Trophoblast cell (in vitro differentiated cells and primary cell): ENCODE measurements around the gene NOC2L.
A peak's percentile ranks its signal among the peaks of the same experiment; 100 is the strongest.

Source experiments
- DNase-seq, 2 donors: peaks; one replicate each; pipeline ENCODE4 v3.0.0-alpha.2; 2016
- H2AFZ ChIP-seq: 2 replicates; pipeline ENCODE4 v1.6.1; 2013; ENCODE audit warnings: low read length, moderate library complexity, mild to moderate bottlenecking; ENCODE audit not compliant: insufficient read depth, poor library complexity
- H2AK5ac ChIP-seq: 2 replicates; pipeline ENCODE4 v1.6.1; 2013; ENCODE audit warnings: mild to moderate bottlenecking, low read length
- H2BK120ac ChIP-seq: 2 replicates; pipeline ENCODE4 v1.6.1; 2013; ENCODE audit warnings: low read length, mild to moderate bottlenecking, moderate library complexity; ENCODE audit not compliant: insufficient read depth, poor library complexity
- H2BK12ac ChIP-seq: 2 replicates; pipeline ENCODE4 v1.6.1; 2013; ENCODE audit warnings: mild to moderate bottlenecking, low read length, moderate library complexity
- H2BK5ac ChIP-seq: 2 replicates; pipeline ENCODE4 v1.6.1; 2013; ENCODE audit warnings: low read length, low read depth, moderate library complexity, mild to moderate bottlenecking; ENCODE audit not compliant: poor library complexity
- H3K14ac ChIP-seq: 2 replicates; pipeline ENCODE4 v1.6.1; 2013; ENCODE audit warnings: mild to moderate bottlenecking, low read length
- H3K18ac ChIP-seq: 2 replicates; pipeline ENCODE4 v1.6.1; 2013; ENCODE audit warnings: mild to moderate bottlenecking, low read length
- H3K23ac ChIP-seq: 2 replicates; pipeline ENCODE4 v1.6.1; 2013; ENCODE audit warnings: low read length
- H3K27ac ChIP-seq: 2 replicates; pipeline ENCODE4 v1.5.1; 2013; ENCODE audit warnings: low read depth, mild to moderate bottlenecking, inconsistent platforms, low read length, moderate library complexity
- H3K27me3 ChIP-seq: 2 replicates; pipeline ENCODE4 v1.6.1; 2013; ENCODE audit warnings: inconsistent platforms, mild to moderate bottlenecking, low read length, moderate library complexity; ENCODE audit not compliant: insufficient read depth
- H3K36me3 ChIP-seq, 2 experiments: 1 replicate in 1 of 2; 2 replicates in 1 of 2; pipeline ENCODE4 v1.6.1; 2013; ENCODE audit warnings: low read length in 2 of 2, mild to moderate bottlenecking in 2 of 2, moderate library complexity in 1 of 2; ENCODE audit not compliant: insufficient read depth in 2 of 2, control insufficient read depth in 1 of 2
- H3K4ac ChIP-seq: 2 replicates; pipeline ENCODE4 v1.6.1; 2013; ENCODE audit warnings: low read depth, mild to moderate bottlenecking, low read length, moderate library complexity
- H3K4me1 ChIP-seq, 2 experiments: 1 replicate in 1 of 2; 2 replicates in 1 of 2; pipeline ENCODE4 v1.6.1; 2013; ENCODE audit warnings: low read length in 2 of 2, mild to moderate bottlenecking in 2 of 2, moderate library complexity in 1 of 2; ENCODE audit not compliant: insufficient read depth in 2 of 2, control insufficient read depth in 1 of 2
- H3K4me2 ChIP-seq: 2 replicates; pipeline ENCODE4 v1.6.1; 2013; ENCODE audit warnings: inconsistent platforms, mild to moderate bottlenecking, low read length, moderate library complexity
- H3K4me3 ChIP-seq: 2 replicates; pipeline ENCODE4 v1.5.1; 2013; ENCODE audit warnings: mild to moderate bottlenecking, low read depth, low read length, inconsistent platforms
- H3K79me1 ChIP-seq: one replicate; pipeline ENCODE4 v1.6.1; 2013; ENCODE audit warnings: low read length
- H3K79me2 ChIP-seq: 2 replicates; pipeline ENCODE4 v1.6.1; 2013; ENCODE audit warnings: low read length, mild to moderate bottlenecking; ENCODE audit not compliant: control insufficient read depth, insufficient read depth, poor library complexity
- H3K9ac ChIP-seq: 2 replicates; pipeline ENCODE4 v1.6.1; 2013; ENCODE audit warnings: mild to moderate bottlenecking, low read length
- H3K9me3 ChIP-seq: 2 replicates; pipeline ENCODE4 v1.6.1; 2013; ENCODE audit warnings: low read depth, mild to moderate bottlenecking, control low read depth, inconsistent platforms, low read length; ENCODE audit not compliant: insufficient read depth
- H4K12ac ChIP-seq: 2 replicates; pipeline ENCODE4 v1.6.1; 2013; ENCODE audit warnings: low read depth, mild to moderate bottlenecking, low read length, moderate library complexity
- H4K8ac ChIP-seq: 2 replicates; pipeline ENCODE4 v1.6.1; 2013; ENCODE audit warnings: low read depth, mild to moderate bottlenecking, low read length, moderate library complexity
- H4K91ac ChIP-seq: one replicate; pipeline ENCODE4 v1.6.1; 2013; ENCODE audit warnings: low read depth, mild to moderate bottlenecking, low read length, moderate library complexity
- WGBS: extraction: QIAGEN DNeasy Blood & Tissue Kit; methylation state at CpG from one replicate; pipeline ENCODE4 v1.1.7; 2013; ENCODE audit warnings: missing lambda C conversion rate; ENCODE audit not compliant: insufficient read length, insufficient coverage; ENCODE audit errors: extremely low coverage; 5-methylcytosine and 5-hydroxymethylcytosine counted together

The NOC2L gene

GRCh38 chr1:941015-941587, 18.0 kb downstream of the NOC2L start:
- peaks cover 4% of the 10 kb centered on the region for H3K79me2 ChIP-seq
- peak overlapping the region; percentile 94 for H4K91ac ChIP-seq
- H2BK5ac ChIP-seq = peak overlapping the region; percentile 37
- peak overlapping the region; percentile 66 for H3K4me2 ChIP-seq
- H3K4ac ChIP-seq = peak overlapping the region; percentile 71
- WGBS = no CpG with 5 or more reads among the region's 36 CpGs
- no peak for DNase-seq
- peaks cover 26% of the 10 kb centered on the region for H3K79me1 ChIP-seq
- peak overlapping the region; percentile 86 for H4K8ac ChIP-seq
- H3K9ac ChIP-seq = no peak overlapping the region
- H3K14ac ChIP-seq = peak overlapping the region; percentile 95
- H2AFZ ChIP-seq = peak overlapping the region; percentile 24
- H3K18ac ChIP-seq = peak overlapping the region; percentile 27
- H4K12ac ChIP-seq = peak overlapping the region; percentile 82
- peak overlapping the region; percentile 24 for H3K4me3 ChIP-seq
- no peaks in the 10 kb centered on the region for H3K9me3 ChIP-seq
- H2BK12ac ChIP-seq = peak overlapping the region; percentile 27
- H3K4me1 ChIP-seq = peaks cover 41 to 42% of the 10 kb centered on the region in 2 experiments
- peak overlapping the region; percentile 65 for H2BK120ac ChIP-seq
- peak overlapping the region; percentile 90 for H2AK5ac ChIP-seq
- peaks cover 2% of the 10 kb centered on the region for H3K27me3 ChIP-seq
- no peak overlapping the region for H3K23ac ChIP-seq
- peaks cover 21 to 24% of the 10 kb centered on the region in 2 experiments for H3K36me3 ChIP-seq
- H3K27ac ChIP-seq = peak overlapping the region; percentile 64

GRCh38 chr1:940107-941014, 18.7 kb downstream of the NOC2L start:
- Histone ChIP-seq H3K4me1 (peaks cover 41 to 44% of the 10 kb centered on the region in 2 experiments), H3K14ac (peak overlapping the region; percentile 95), H4K8ac (peak overlapping the region; percentile 86), H2BK12ac (peak overlapping the region; percentile 74), H2BK5ac (peak overlapping the region; percentile 75), H3K9ac (no peak overlapping the region), H3K9me3 (peaks cover 2% of the 10 kb centered on the region), H3K18ac (peak overlapping the region; percentile 90), H3K4ac (peak overlapping the region; percentile 71), H3K27ac (peak overlapping the region; percentile 64), H4K12ac (peak overlapping the region; percentile 82), H3K4me3 (peak overlapping the region; percentile 57), H3K36me3 (peaks cover 14 to 17% of the 10 kb centered on the region in 2 experiments), H3K4me2 (peak overlapping the region; percentile 66), H3K27me3 (peaks cover 5% of the 10 kb centered on the region), H2AK5ac (peak overlapping the region; percentile 91), H2BK120ac (peak overlapping the region; percentile 87), H3K79me2 (peaks cover 4% of the 10 kb centered on the region), H3K79me1 (peaks cover 26% of the 10 kb centered on the region), H4K91ac (peak overlapping the region; percentile 94), H2AFZ (peak overlapping the region; percentile 68), H3K23ac (no peak overlapping the region)
- peak; percentile 36 to 67 for DNase-seq
- WGBS = no CpG with 5 or more reads among the region's 86 CpGs

GRCh38 chr1:939511-940106, 19.4 kb downstream of the NOC2L start:
- H2AFZ ChIP-seq = no peak overlapping the region
- no peak overlapping the region for H3K4ac ChIP-seq
- H2BK12ac ChIP-seq = peak overlapping the region; percentile 54
- H2AK5ac ChIP-seq = peak overlapping the region; percentile 67
- peak overlapping the region; percentile 63 for H3K14ac ChIP-seq
- H3K4me2 ChIP-seq = peak overlapping the region; percentile 66
- H2BK5ac ChIP-seq = peak overlapping the region; percentile 21
- peaks cover 11% of the 10 kb centered on the region for H3K27me3 ChIP-seq
- H3K23ac ChIP-seq = no peak overlapping the region
- H3K4me3 ChIP-seq = no peak overlapping the region
- peak overlapping the region; percentile 51 for H3K18ac ChIP-seq
- DNase-seq = no peak
- peaks cover 26% of the 10 kb centered on the region for H3K79me1 ChIP-seq
- peak overlapping the region; percentile 76 for H4K91ac ChIP-seq
- peaks cover 5% of the 10 kb centered on the region for H3K9me3 ChIP-seq
- H3K9ac ChIP-seq = no peak overlapping the region
- peaks cover 4% of the 10 kb centered on the region for H3K79me2 ChIP-seq
- H2BK120ac ChIP-seq = peak overlapping the region; percentile 44
- peaks cover 9 to 10% of the 10 kb centered on the region in 2 experiments for H3K36me3 ChIP-seq
- peak overlapping the region; percentile 12 for H4K12ac ChIP-seq
- H4K8ac ChIP-seq = peak overlapping the region; percentile 20
- H3K4me1 ChIP-seq = peaks cover 41 to 46% of the 10 kb centered on the region in 2 experiments
- no CpG with 5 or more reads among the region's 21 CpGs for WGBS
- H3K27ac ChIP-seq = peak overlapping the region; percentile 14
